Measurements from ENCODE around the gene SPATA45. TPM values are rescaled to one million over a fixed set of nuclear protein-coding genes. Genes with fewer than 3 reads are reported as not detected.
A peak's percentile ranks its signal among the peaks of the same experiment; 100 is the strongest.

SPATA45 gene
- total and polyA plus RNA-seq, 5 donors, result not detected

GRCh38 chr1:212797681-212798080 lies 49.8 kb downstream of the SPATA45 start:
- no peaks in the 10 kb centered on the region for H3K4me1 ChIP-seq (ENCODE audit: control insufficient read depth, insufficient read depth, low read length)
- intact Hi-C loops (cut with DNase I), result no loop called here
- no peaks in the 10 kb centered on the region for H3K9me3 ChIP-seq (ENCODE audit: control insufficient read depth, low read length)
- ATAC-seq (no peak), DNase-seq (no peak)
- 89% methylated on average over 3 of the region's 3 CpGs for WGBS
- no peak overlapping the region for H3K27ac ChIP-seq (ENCODE audit: low read length)
- H3K27me3 ChIP-seq (ENCODE audit: control insufficient read depth, insufficient read depth), result no peaks in the 10 kb centered on the region
- no peak overlapping the region for H3K4me3 ChIP-seq (ENCODE audit: low read length)

DNA sequence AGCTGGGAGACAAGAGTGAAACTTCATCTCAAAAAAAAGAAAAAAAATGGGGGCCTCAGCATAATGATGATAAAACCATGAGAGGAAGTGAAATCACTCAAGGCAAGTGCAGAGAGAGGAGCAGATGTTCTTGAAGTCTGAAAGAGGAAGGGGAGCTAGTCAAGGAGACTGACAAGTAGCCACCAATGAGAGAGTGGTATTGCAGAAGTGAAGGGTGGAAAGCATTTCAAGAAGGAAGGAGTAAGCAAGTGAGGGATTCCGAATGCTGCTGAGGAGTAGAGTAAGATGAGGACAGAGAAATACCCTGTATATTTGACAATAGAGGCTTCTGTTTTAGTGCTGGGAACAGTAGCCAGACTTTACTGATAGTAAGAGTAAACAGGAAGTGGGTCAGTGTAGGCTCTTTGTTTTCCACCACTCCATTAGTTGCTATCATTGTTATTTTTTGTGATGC lies 52.9 kb downstream of the SPATA45 start:
- intact Hi-C loops (cut with DNase I), result no loop called here
- DNase-seq (no peak), ATAC-seq (no peak)
- Histone ChIP-seq H3K9me3 (ENCODE audit: control insufficient read depth, low read length) (no peaks in the 10 kb centered on the region), H3K4me3 (ENCODE audit: low read length) (no peak overlapping the region), H3K27me3 (ENCODE audit: control insufficient read depth, insufficient read depth) (no peaks in the 10 kb centered on the region), H3K4me1 (ENCODE audit: control insufficient read depth, insufficient read depth, low read length) (no peaks in the 10 kb centered on the region), H3K27ac (ENCODE audit: low read length) (no peak overlapping the region)
- 45% methylated on average over 1 of the region's 1 CpG for WGBS

DNA sequence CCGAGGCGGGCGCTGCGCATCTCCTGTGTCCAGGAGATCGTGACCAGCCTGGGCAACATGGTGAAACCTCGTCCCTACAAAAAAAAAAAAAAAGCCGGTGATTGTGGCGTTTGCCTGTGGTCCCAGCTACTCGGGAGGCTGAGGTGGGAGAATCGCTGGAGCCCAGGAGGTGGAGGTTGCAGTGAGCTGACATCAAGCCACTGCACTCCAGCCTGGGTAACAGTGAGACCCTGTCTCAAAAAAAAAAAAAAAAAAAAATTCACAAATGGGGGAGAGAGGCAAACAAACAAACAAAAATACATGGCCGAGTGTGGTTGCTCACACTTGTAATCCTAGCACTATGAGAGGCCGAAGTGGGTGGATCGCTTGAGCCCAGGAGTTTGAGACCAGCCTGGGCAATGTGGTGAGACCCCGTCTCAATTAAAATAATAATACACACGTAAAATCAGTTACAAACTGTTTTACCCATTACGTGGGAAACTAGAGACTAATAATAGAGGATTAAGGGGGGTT lies 55.0 kb downstream of the SPATA45 start:
- WGBS, result 17% methylated on average over 16 of the region's 16 CpGs
- no peaks in the 10 kb centered on the region for H3K9me3 ChIP-seq (ENCODE audit: control insufficient read depth, low read length)
- no peaks in the 10 kb centered on the region for H3K4me1 ChIP-seq (ENCODE audit: control insufficient read depth, insufficient read depth, low read length)
- DNase-seq (no peak), ATAC-seq (no peak)
- peak overlapping the region; percentile 98 for H3K27ac ChIP-seq (ENCODE audit: low read length)
- H3K27me3 ChIP-seq (ENCODE audit: control insufficient read depth, insufficient read depth), result no peaks in the 10 kb centered on the region
- peak overlapping the region; percentile 94 for H3K4me3 ChIP-seq (ENCODE audit: low read length)
- intact Hi-C loops (cut with DNase I), result no loop called here

DNA sequence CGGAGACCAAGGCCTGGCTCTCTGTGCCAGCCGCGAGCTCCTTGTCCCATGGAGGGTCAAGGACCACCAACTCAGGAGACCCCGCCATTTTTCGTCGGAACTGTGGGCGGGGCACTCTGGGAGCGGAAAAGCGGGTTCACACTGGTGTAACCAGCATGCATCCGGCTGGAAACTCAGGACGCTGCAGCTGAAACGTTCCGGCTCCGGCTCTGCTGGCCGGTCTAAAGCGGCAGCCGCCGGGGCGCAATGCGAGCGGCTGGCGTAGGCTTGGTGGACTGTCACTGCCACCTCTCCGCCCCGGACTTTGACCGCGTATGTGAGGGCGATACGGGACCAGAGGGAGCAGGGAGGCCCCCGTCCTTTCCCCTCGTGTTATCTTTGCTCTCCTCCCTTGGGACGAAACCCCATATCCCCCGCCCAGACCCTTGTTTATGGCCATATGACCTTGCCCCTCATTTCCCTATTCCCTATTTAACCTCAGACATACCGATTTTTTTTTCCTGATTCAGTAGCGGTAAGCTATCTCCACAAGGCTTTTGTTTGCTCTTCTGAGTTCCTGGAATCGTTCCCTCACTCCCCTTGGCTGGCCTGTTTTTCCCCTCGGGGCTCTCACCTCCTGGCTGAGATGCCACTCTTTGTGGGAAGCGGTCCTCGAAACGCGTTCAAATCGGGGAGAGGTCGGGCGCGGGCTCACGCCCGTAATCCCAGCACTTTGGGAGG lies 55.6 kb downstream of the SPATA45 start, which contains the start of the genes NSL1 and TATDN3:
TSS of gene NSL1 (minus strand) at position 102 of the 720 bp plus-strand sequence. CDS start at position 88, 14 bp downstream.
TSS of gene TATDN3 (plus strand) at position 219 of the 720 bp plus-strand sequence. CDS start at position 247, 28 bp downstream.
- H3K4me3 ChIP-seq (ENCODE audit: low read length), result peak within 1 kb of the TSS; percentile 94
- H3K9me3 ChIP-seq (ENCODE audit: control insufficient read depth, low read length), result no peaks in the 10 kb centered on the region
- intact Hi-C loops (cut with DNase I), result no loop called here
- ATAC-seq, result peak; percentile 93 to 96
- no peaks in the 10 kb centered on the region for H3K4me1 ChIP-seq (ENCODE audit: control insufficient read depth, insufficient read depth, low read length)
- no peaks in the 10 kb centered on the region for H3K27me3 ChIP-seq (ENCODE audit: control insufficient read depth, insufficient read depth)
- peak within 1 kb of the TSS; percentile 98 for H3K27ac ChIP-seq (ENCODE audit: low read length)
- under 1% methylated on average over 46 of the region's 46 CpGs for WGBS
- DNase-seq, result peak; percentile 85 to 96 (median 91)

GRCh38 chr1:212791261-212791675 lies 56.2 kb downstream of the SPATA45 start:
- DNase-seq (no peak), ATAC-seq (peak; percentile 67 to 77)
- H3K27me3 ChIP-seq (ENCODE audit: control insufficient read depth, insufficient read depth), result no peaks in the 10 kb centered on the region
- WGBS, result under 1% methylated on average over 22 of the region's 22 CpGs
- H3K4me1 ChIP-seq (ENCODE audit: control insufficient read depth, insufficient read depth, low read length), result no peaks in the 10 kb centered on the region
- H3K27ac ChIP-seq (ENCODE audit: low read length), result peak overlapping the region; percentile 75
- H3K4me3 ChIP-seq (ENCODE audit: low read length), result peak overlapping the region; percentile 94
- intact Hi-C loops (cut with DNase I), result no loop called here
- no peaks in the 10 kb centered on the region for H3K9me3 ChIP-seq (ENCODE audit: control insufficient read depth, low read length)

- Histone ChIP-seq H3K9me3 (ENCODE audit: control insufficient read depth, low read length) (no peaks in the 10 kb centered on the region), H3K4me1 (ENCODE audit: control insufficient read depth, insufficient read depth, low read length) (no peaks in the 10 kb centered on the region), H3K27ac (ENCODE audit: low read length) (no peak overlapping the region), H3K4me3 (ENCODE audit: low read length) (no peak overlapping the region), H3K27me3 (ENCODE audit: control insufficient read depth, insufficient read depth) (no peaks in the 10 kb centered on the region)
- 96% methylated on average over 1 of the region's 1 CpG for WGBS
- DNase-seq (no peak), ATAC-seq (no peak)
- intact Hi-C loops (cut with DNase I), result loop anchor here in 3 of 4 donors (10.0 kb wide), 2 partner anchors 121 to 311 kb away; no protein-coding TSS in a partner anchor
Measured at GRCh38 chr1:212785871-212786270, 61.6 kb downstream of the SPATA45 start.

DNA sequence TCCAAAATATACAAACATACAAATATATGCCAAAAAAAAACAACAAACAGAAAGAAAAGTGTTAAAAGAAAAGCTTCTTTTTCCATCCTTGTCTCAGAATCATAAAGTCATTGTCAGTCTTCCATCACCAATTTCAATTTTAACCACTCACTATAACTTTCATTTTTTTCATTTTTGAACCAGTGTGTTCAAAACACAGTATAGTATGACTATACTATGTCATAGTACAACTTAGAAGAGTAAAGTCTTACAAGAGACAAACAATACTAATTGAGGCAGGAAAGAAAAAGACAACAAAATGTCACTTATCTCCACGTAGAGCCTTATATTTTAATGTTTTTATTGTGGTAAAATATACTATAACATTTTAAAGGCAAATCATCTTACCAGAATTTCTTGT lies 63.5 kb downstream of the SPATA45 start:
- intact Hi-C loops (cut with DNase I), result loop anchor here (5.0 to 10.0 kb wide), 3 partner anchors 117 to 309 kb away; no protein-coding TSS in a partner anchor
- Histone ChIP-seq H3K4me3 (ENCODE audit: low read length) (no peak overlapping the region), H3K9me3 (ENCODE audit: control insufficient read depth, low read length) (no peaks in the 10 kb centered on the region), H3K27ac (ENCODE audit: low read length) (no peak overlapping the region), H3K4me1 (ENCODE audit: control insufficient read depth, insufficient read depth, low read length) (no peaks in the 10 kb centered on the region), H3K27me3 (ENCODE audit: control insufficient read depth, insufficient read depth) (no peaks in the 10 kb centered on the region)
- WGBS, result 74% methylated on average over 1 of the region's 1 CpG
- DNase-seq, result no peak
- ATAC-seq, result no peak

- Histone ChIP-seq H3K4me1 (ENCODE audit: control insufficient read depth, insufficient read depth, low read length) (no peaks in the 10 kb centered on the region), H3K27ac (ENCODE audit: low read length) (no peak overlapping the region), H3K9me3 (ENCODE audit: control insufficient read depth, low read length) (no peaks in the 10 kb centered on the region), H3K4me3 (ENCODE audit: low read length) (no peak overlapping the region), H3K27me3 (ENCODE audit: control insufficient read depth, insufficient read depth) (no peaks in the 10 kb centered on the region)
- DNase-seq (no peak), ATAC-seq (peak; percentile 14 to 26)
- intact Hi-C loops (cut with DNase I), result loop anchor here (5.0 to 10.0 kb wide), 3 partner anchors 115 to 308 kb away; no protein-coding TSS in a partner anchor
- 88% methylated on average over 3 of the region's 3 CpGs for WGBS
Measured at GRCh38 chr1:212782422-212783154, 64.9 kb downstream of the SPATA45 start.

DNA sequence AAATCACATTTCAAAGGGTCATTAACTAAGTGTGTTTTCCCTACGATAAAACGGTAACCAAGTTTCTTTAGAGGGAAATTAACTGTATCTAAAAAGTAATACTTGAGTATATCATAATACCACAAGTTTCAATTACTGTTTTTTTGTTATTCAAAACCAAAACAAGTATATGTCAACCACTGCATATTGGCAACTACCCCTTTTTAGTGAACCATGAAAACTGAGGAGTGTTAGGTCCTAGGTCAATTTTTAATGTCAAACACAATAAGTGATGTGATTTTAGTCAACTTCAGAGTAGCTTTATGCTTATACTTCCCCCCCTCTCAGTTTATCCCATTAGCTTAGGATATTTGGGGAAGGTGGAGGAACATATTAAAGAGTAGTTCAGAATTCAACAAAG lies 66.2 kb downstream of the SPATA45 start:
- Histone ChIP-seq H3K4me1 (ENCODE audit: control insufficient read depth, insufficient read depth, low read length) (no peaks in the 10 kb centered on the region), H3K27me3 (ENCODE audit: control insufficient read depth, insufficient read depth) (no peaks in the 10 kb centered on the region), H3K27ac (ENCODE audit: low read length) (no peak overlapping the region), H3K9me3 (ENCODE audit: control insufficient read depth, low read length) (no peaks in the 10 kb centered on the region), H3K4me3 (ENCODE audit: low read length) (no peak overlapping the region)
- intact Hi-C loops (cut with DNase I), result loop anchor here (5.0 to 10.0 kb wide), 3 partner anchors 114 to 306 kb away; no protein-coding TSS in a partner anchor
- 89% methylated on average over 2 of the region's 2 CpGs for WGBS
- DNase-seq, result no peak
- ATAC-seq, result no peak

DNA sequence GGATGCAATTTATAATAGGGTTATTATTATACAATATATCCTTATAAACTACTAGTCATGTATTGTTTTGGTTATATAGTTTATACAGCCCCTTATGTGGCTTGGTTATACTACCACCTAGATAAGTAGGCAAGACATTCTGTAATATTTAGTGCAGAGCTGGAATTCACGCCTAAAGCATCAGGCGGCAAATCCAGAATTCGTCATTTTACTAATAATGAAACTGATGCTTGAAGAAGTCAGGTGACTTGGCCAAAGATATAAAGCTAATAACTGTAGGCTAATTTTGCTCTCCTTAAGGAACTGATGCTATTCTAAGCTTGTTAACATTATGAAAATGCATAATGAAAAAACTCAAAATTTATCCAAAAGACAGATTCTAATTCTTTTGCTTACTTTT lies 66.7 kb downstream of the SPATA45 start:
- 90% methylated on average over 3 of the region's 3 CpGs for WGBS

More for the DNA sequence above, 66.7 kb downstream of the SPATA45 start:
- H3K4me3 ChIP-seq (ENCODE audit: low read length), result no peak overlapping the region
- ATAC-seq (no peak), DNase-seq (no peak)
- H3K27me3 ChIP-seq (ENCODE audit: control insufficient read depth, insufficient read depth), result no peaks in the 10 kb centered on the region
- no peaks in the 10 kb centered on the region for H3K9me3 ChIP-seq (ENCODE audit: control insufficient read depth, low read length)
- H3K4me1 ChIP-seq (ENCODE audit: control insufficient read depth, insufficient read depth, low read length), result no peaks in the 10 kb centered on the region
- intact Hi-C loops (cut with DNase I), result loop anchor here (5.0 to 10.0 kb wide), 3 partner anchors 113 to 306 kb away; no protein-coding TSS in a partner anchor
- H3K27ac ChIP-seq (ENCODE audit: low read length), result no peak overlapping the region

Measured in right cardiac atrium (tissue), 5 donors.